HEK293 (cell line): Measurements from ENCODE around the gene SEMA3A.

Source experiments
- FEZF1 ChIP-seq: fragments of 450-650 bp; formaldehyde crosslinking; IDR thresholded peaks from 2 replicates; pipeline ENCODE4 v1.5.1; 2016; ENCODE audit warnings: missing biosample characterization, missing genetic modification characterization
- MYNN ChIP-seq: fragments of 450-650 bp; formaldehyde crosslinking; IDR thresholded peaks from 2 replicates; pipeline ENCODE4 v1.5.1; 2016; ENCODE audit warnings: missing biosample characterization, missing genetic modification characterization, borderline replicate concordance
- TCF7L2 ChIP-seq: IDR thresholded peaks from 2 replicates; pipeline ENCODE4 v1.6.1; 2011; ENCODE audit warnings: low read depth, mild to moderate bottlenecking, inconsistent platforms, low read length, moderate library complexity, borderline replicate concordance
- ZNF521 ChIP-seq: fragments of 450-650 bp; formaldehyde crosslinking; IDR thresholded peaks from 2 replicates; pipeline ENCODE4 v1.5.1; 2017; ENCODE audit warnings: missing biosample characterization, mild to moderate bottlenecking, missing genetic modification characterization
- ZNF549 ChIP-seq: fragments of 450-650 bp; IDR thresholded peaks from 2 replicates; pipeline ENCODE4 v1.5.1; 2018; ENCODE audit warnings: missing biosample characterization, missing genetic modification characterization, mild to moderate bottlenecking, inconsistent platforms, moderate library complexity
- ZNF558 ChIP-seq: fragments of 450-650 bp; formaldehyde crosslinking; IDR thresholded peaks from 2 replicates; pipeline ENCODE4 v1.5.1; 2016; ENCODE audit warnings: missing biosample characterization, missing genetic modification characterization
- ZNF768 ChIP-seq: fragments of 450-650 bp; formaldehyde crosslinking; IDR thresholded peaks from 2 replicates; pipeline ENCODE4 v1.5.1; 2018; ENCODE audit warnings: missing biosample characterization, mild to moderate bottlenecking, missing genetic modification characterization
- ZNF830 ChIP-seq: fragments of 450-650 bp; IDR thresholded peaks from 2 replicates; pipeline ENCODE4 v1.5.0; 2018; ENCODE audit warnings: missing biosample characterization, missing genetic modification characterization, low read depth, mild to moderate bottlenecking, moderate library complexity
- ZSCAN30 ChIP-seq: fragments of 450-650 bp; IDR thresholded peaks from 2 replicates; pipeline ENCODE4 v1.5.1; 2018; ENCODE audit warnings: missing biosample characterization, mild to moderate bottlenecking, missing genetic modification characterization, moderate library complexity
- TF ChIP-seq, protein P1 (sequence below): fragments of 450-650 bp; formaldehyde crosslinking; IDR thresholded peaks from 2 replicates; pipeline ENCODE4 v1.5.1; 2016; ENCODE audit warnings: missing biosample characterization, missing genetic modification characterization
- TF ChIP-seq, protein P2 (sequence below): fragments of 450-650 bp; formaldehyde crosslinking; IDR thresholded peaks from 2 replicates; pipeline ENCODE4 v1.5.1; 2016; ENCODE audit warnings: missing biosample characterization, missing genetic modification characterization
- TF ChIP-seq, protein P3 (sequence below): fragments of 450-650 bp; formaldehyde crosslinking; IDR thresholded peaks from 2 replicates; pipeline ENCODE4 v1.5.1; 2017; ENCODE audit warnings: missing biosample characterization, mild to moderate bottlenecking, missing genetic modification characterization, moderate library complexity
- TF ChIP-seq, protein P4 (sequence below): fragments of 450-650 bp; formaldehyde crosslinking; IDR thresholded peaks from 2 replicates; pipeline ENCODE4 v1.5.1; 2016; ENCODE audit warnings: missing biosample characterization, missing genetic modification characterization
- TF ChIP-seq, protein P5 (sequence below): fragments of 450-650 bp; formaldehyde crosslinking; IDR thresholded peaks from 2 replicates; pipeline ENCODE4 v1.5.1; 2016; ENCODE audit warnings: missing biosample characterization, missing genetic modification characterization

DNA sequence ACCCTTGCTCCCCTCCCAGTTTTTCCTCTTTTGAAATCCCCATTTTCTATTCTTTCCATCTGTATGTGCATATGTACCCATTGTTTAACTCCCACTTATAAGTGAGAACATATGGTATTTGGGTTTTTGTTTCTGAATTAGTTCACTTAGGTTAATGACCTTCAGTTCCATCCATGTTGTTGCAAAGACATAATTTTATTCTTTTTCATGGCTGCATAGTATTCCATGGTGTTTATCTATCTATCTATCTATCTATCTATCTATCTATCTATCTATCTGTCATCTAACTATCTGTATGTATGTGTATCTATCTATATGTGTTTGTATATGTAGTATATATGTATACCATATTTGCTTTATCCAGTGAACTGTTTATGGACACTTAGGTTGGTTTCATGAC lies 281.4 kb downstream of the SEMA3A start:
- TF ChIP-seq ZNF558 (tag by site-specific recombination) = no peak
- TF ChIP-seq, protein P1, sequence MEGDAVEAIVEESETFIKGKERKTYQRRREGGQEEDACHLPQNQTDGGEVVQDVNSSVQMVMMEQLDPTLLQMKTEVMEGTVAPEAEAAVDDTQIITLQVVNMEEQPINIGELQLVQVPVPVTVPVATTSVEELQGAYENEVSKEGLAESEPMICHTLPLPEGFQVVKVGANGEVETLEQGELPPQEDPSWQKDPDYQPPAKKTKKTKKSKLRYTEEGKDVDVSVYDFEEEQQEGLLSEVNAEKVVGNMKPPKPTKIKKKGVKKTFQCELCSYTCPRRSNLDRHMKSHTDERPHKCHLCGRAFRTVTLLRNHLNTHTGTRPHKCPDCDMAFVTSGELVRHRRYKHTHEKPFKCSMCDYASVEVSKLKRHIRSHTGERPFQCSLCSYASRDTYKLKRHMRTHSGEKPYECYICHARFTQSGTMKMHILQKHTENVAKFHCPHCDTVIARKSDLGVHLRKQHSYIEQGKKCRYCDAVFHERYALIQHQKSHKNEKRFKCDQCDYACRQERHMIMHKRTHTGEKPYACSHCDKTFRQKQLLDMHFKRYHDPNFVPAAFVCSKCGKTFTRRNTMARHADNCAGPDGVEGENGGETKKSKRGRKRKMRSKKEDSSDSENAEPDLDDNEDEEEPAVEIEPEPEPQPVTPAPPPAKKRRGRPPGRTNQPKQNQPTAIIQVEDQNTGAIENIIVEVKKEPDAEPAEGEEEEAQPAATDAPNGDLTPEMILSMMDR (tag by site-specific recombination) = no peak
- TF ChIP-seq, protein P2, sequence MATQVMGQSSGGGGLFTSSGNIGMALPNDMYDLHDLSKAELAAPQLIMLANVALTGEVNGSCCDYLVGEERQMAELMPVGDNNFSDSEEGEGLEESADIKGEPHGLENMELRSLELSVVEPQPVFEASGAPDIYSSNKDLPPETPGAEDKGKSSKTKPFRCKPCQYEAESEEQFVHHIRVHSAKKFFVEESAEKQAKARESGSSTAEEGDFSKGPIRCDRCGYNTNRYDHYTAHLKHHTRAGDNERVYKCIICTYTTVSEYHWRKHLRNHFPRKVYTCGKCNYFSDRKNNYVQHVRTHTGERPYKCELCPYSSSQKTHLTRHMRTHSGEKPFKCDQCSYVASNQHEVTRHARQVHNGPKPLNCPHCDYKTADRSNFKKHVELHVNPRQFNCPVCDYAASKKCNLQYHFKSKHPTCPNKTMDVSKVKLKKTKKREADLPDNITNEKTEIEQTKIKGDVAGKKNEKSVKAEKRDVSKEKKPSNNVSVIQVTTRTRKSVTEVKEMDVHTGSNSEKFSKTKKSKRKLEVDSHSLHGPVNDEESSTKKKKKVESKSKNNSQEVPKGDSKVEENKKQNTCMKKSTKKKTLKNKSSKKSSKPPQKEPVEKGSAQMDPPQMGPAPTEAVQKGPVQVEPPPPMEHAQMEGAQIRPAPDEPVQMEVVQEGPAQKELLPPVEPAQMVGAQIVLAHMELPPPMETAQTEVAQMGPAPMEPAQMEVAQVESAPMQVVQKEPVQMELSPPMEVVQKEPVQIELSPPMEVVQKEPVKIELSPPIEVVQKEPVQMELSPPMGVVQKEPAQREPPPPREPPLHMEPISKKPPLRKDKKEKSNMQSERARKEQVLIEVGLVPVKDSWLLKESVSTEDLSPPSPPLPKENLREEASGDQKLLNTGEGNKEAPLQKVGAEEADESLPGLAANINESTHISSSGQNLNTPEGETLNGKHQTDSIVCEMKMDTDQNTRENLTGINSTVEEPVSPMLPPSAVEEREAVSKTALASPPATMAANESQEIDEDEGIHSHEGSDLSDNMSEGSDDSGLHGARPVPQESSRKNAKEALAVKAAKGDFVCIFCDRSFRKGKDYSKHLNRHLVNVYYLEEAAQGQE (tag by site-specific recombination) = no peak
- no peak for TF ChIP-seq ZNF830
- TF ChIP-seq ZNF521 (tag by site-specific recombination) = no peak
- no peak for TF ChIP-seq ZSCAN30 (tag by site-specific recombination)
- TF ChIP-seq, protein P3, sequence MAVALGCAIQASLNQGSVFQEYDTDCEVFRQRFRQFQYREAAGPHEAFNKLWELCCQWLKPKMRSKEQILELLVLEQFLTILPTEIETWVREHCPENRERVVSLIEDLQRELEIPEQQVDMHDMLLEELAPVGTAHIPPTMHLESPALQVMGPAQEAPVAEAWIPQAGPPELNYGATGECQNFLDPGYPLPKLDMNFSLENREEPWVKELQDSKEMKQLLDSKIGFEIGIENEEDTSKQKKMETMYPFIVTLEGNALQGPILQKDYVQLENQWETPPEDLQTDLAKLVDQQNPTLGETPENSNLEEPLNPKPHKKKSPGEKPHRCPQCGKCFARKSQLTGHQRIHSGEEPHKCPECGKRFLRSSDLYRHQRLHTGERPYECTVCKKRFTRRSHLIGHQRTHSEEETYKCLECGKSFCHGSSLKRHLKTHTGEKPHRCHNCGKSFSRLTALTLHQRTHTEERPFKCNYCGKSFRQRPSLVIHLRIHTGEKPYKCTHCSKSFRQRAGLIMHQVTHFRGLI (tag by site-specific recombination) = no peak
- no peak for TF ChIP-seq ZNF768 (tag by site-specific recombination)
- TF ChIP-seq MYNN (tag by site-specific recombination) = no peak
- TF ChIP-seq, protein P4, sequence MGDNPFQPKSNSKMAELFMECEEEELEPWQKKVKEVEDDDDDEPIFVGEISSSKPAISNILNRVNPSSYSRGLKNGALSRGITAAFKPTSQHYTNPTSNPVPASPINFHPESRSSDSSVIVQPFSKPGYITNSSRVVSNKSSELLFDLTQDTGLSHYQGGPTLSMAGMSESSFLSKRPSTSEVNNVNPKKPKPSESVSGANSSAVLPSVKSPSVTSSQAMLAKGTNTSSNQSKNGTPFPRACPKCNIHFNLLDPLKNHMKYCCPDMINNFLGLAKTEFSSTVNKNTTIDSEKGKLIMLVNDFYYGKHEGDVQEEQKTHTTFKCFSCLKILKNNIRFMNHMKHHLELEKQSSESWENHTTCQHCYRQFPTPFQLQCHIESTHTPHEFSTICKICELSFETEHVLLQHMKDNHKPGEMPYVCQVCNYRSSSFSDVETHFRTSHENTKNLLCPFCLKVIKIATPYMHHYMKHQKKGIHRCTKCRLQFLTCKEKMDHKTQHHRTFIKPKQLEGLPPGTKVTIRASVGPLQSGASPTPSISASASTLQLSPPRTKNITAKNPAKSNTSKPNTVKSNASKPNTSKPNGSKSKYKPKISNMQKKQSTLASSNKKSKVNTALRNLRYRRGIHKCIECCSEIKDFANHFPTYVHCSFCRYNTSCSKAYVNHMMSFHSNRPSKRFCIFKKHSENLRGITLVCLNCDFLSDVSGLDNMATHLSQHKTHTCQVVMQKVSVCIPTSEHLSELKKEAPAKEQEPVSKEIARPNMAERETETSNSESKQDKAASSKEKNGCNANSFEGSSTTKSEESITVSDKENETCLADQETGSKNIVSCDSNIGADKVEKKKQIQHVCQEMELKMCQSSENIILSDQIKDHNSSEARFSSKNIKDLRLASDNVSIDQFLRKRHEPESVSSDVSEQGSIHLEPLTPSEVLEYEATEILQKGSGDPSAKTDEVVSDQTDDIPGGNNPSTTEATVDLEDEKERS = no peak
- no peak for TF ChIP-seq TCF7L2
- TF ChIP-seq ZNF549 (tag by site-specific recombination) = no peak
- TF ChIP-seq, protein P5, sequence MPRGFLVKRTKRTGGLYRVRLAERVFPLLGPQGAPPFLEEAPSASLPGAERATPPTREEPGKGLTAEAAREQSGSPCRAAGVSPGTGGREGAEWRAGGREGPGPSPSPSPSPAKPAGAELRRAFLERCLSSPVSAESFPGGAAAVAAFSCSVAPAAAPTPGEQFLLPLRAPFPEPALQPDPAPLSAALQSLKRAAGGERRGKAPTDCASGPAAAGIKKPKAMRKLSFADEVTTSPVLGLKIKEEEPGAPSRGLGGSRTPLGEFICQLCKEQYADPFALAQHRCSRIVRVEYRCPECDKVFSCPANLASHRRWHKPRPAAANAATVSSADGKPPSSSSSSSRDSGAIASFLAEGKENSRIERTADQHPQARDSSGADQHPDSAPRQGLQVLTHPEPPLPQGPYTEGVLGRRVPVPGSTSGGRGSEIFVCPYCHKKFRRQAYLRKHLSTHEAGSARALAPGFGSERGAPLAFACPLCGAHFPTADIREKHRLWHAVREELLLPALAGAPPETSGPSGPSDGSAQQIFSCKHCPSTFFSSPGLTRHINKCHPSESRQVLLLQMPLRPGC (tag by site-specific recombination) = no peak
- TF ChIP-seq FEZF1 (tag by site-specific recombination) = no peak
